Astrocyte of the hippocampus (primary cell): ENCODE results near the gene CSGALNACT2.
A peak's percentile ranks its signal among the peaks of the same experiment; 100 is the strongest.

Experiments used
- DNase-seq: peaks from one replicate; pipeline ENCODE4 v3.0.0; 2011; ENCODE audit warnings: low read depth, low spot score

The CSGALNACT2 gene

DNA sequence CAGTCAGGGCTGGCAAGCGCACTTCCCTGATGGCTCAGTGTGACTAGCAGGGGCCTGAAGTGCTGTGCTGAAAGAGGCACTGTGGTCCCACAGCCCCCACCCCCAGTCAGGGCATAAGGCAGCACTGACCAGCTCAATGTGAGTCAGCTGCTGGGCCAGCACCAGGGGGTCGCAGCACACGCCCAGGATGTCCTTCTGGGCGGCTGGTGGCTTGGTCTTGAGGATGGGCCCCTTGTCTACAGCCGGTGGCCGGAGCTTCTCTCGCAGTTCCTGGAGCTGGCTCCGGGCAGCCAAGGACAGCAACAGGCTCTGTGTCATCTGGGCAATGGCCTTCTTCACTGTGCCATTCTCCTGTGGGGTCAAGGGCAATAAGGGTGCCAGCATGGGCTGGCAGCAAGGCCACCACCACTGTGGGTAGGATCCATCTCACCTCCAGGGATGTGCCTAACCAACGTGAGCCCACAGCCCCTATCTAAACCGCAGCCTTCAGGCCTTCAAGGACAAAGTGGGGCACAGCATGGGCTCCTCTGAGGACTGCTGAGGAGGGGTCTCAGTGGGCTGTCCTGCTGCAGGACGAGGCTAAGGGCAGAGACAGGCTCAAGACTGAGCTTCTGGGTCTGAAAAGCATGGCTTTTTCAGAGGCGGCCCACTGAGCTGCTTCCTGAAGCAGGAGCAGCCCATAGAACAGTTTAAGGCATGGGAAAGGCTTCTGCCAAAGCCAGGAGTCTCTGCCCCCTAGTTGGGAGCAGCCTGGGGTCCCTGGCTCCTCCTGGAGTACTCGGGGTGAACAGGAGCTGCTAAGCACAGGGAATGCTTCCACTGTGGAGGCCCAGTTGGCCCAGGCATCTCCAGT lies 62.5 kb downstream of the CSGALNACT2 start:
- no peak for DNase-seq

DNA sequence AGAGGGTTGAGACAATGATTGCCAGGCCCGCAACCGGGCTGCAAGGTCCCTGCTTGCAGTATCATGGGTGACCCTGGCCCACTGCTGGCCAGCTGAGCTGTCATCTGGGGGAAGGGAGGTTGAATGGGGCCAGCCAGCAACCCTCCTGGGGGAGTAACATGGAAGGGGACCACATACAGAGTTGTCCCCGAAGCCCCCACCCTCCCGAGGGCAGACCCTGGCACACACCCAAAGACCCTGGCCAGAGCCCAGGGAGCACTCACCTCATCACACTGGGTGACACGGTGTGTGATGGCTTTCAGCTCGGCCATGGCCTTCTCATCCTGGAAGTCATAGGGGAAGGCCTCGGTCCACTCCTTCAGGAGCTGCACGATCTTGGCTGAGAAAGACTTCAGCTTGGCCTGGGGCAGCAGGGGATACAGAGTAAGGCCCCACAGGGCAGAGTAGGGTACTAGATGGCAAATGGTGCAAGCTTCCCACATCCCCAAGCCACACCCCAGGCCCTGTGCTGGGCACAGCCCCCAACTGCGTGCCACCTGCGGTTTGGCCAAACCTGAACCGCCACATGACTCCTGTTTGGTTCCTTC lies 63.4 kb downstream of the CSGALNACT2 start:
- no peak for DNase-seq

DNA sequence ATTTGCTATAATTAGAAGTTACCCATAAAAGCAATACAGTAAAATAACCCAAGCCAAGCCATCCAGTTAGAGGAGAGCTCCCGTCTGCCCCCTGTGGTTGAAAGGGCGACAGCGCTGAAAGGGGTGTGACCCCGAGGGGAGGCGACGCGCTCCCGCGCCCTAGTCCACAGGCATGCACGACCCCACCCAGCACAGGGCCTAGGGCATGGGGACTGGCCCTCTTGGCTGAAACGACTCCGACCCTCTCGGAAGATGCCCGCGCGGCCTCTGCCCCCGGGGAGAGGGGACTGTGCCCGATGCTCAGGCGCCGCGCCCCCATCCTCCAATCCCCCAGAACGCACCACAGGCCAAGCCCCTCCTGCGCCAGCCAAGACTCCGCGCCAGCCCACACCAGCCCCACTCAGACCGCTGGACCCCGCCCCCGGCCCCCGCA lies 64.0 kb downstream of the CSGALNACT2 start:
- DNase-seq: peak; percentile 44

DNA sequence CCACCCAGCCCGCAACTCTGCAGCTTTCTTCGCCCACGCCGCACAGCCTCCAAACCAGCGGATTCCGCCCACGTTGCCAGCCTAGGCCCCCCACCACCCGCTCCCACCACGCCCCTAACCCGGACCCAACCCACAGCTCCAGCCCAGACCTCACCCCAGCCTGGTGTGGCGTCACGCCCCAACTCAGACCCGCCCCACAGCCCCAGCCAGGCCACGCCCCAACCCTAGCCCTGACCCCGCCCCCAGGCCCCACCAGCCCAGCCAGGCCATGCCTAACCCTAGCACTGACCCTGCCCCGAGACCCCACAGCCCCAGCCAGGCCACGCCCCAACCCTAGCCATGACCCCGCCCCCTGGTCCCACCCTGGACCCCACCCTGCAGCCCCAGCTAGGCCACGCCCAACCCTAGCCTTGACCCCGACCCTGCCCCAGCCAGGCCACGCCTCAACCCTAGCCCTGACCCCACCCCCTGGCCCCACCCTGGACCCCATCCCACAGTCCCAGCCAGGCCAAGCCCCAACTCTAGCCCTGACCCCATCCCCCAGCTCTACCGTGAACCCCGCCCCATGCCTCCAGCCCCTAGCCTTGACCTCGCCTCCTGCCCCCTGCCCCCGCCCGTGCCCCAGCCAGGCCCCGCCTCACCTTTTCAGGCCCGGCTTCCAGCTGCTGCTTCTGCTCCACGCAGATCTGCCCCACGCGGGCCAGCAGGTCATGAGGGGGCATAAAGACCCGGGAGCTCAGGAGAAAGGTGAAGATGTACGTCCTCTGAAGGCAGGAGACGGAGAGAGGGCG lies 64.6 kb downstream of the CSGALNACT2 start:
- peak; percentile 31 for DNase-seq

- DNase-seq: no peak
These were observed 65.3 kb downstream of the CSGALNACT2 start for GRCh38 chr10:43203448-43204041.

DNA sequence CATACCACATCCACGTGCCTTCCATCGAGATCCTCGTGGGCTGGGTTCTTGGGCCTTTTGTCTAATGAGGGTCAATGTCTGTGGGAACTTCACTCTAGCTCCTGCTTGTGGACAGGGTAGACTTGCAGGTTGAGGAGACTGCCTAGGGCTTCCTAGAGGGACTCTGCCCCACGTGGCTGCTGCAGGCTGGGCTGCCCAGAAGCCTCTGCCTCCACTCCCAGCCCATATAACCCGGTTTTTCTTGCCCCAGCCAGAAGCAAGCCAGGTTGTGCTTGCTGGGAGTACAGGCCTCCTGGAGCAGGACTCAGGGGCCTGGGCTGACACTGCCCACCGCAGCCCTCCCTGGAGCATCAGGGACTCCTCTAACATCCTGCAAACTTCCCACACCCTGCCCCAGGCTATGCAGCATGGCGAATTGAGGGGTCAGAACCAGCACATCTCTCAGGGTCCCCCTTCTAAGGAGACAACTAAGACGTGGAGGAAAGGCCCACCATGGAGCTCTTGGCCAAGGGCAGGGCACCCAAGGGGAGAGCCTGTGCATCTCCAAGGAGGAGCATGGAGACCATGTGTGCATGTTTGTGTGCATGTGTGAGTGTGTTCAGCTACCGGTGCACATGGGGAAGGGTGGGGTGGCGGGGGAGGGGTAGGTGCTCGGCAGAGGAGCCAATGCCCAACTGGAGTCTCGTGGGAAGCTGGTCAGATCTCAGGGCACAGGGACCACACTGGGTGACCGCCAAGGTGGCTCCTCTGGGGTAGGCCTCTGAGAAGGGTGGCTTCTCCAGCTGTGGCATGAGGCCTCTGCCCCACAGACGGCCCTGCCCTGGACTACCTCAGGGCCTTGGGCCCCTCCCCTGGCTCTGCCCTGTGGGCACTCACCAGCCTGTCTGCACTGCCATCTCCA lies 66.0 kb downstream of the CSGALNACT2 start:
- DNase-seq: no peak

DNA sequence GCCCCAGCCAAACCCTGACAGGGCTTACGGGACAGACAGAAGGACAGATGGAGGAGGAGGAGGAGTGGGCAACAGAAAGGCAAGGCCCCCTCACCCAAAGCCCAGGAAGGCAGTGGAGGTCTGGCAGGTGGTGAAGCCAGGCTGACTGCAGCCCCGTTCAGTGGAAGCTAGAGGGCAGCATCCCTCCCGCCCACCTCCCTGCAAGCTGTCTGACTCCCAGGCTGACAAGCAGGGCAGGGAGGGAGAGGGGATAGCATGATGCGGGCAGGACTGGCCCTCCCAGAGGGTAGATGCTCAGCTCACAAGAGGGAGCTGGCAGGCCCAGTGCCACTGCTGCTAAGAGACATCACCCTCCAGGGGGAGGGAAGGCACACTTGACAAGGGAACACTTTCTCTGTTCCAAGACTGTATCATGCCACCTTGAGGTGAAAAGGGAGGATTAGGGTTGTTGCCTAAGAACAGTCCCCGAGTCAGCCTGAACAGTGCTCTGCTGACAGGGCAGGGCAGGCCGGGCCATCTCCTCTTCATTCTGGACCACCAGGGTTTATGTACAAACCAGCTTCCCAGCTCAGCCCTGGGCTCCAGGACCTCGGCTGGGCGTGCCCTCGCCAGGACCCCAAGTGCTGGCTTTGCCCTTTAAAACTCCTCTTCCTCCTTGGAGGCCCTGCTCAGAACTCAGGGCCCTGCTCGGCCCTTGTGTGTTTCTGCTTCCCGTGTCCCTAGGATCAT lies 66.9 kb downstream of the CSGALNACT2 start:
- peak; percentile 82 for DNase-seq

GRCh38 chr10:43205681-43206390 lies 67.6 kb downstream of the CSGALNACT2 start:
- no peak for DNase-seq

- DNase-seq: no peak
These were observed 68.4 kb downstream of the CSGALNACT2 start for GRCh38 chr10:43206391-43207235.

GRCh38 chr10:43208147-43209073 lies 70.2 kb downstream of the CSGALNACT2 start:
- no peak for DNase-seq

GRCh38 chr10:43209074-43209455 lies 70.8 kb downstream of the CSGALNACT2 start:
- DNase-seq: no peak

GRCh38 chr10:43209651-43210141 lies 71.5 kb downstream of the CSGALNACT2 start:
- no peak for DNase-seq

GRCh38 chr10:43210556-43210955 lies 72.3 kb downstream of the CSGALNACT2 start:
- DNase-seq: no peak

DNA sequence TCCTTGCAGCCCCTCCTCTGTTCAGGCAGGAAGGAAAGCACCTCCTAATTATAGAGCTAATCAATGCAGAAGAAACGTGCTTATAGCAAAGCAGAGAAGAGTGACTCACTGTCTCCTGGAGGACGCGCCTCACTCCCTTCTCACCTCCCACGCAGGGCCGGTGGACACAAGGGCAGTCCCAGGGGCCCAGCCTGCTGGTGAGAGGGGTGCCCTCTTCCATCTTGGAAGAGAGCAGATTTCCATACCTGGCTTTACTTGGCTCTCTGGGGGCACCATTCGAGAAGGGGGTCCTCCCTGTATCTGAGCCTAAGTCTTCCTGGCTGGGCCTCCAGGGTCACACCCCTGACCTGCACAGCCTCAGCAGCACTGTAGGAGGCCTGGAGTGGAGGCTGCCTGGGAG lies 72.8 kb downstream of the CSGALNACT2 start:
- peak; percentile 34 for DNase-seq

- no peak for DNase-seq
These were observed 73.3 kb downstream of the CSGALNACT2 start for GRCh38 chr10:43211431-43212042.

DNA sequence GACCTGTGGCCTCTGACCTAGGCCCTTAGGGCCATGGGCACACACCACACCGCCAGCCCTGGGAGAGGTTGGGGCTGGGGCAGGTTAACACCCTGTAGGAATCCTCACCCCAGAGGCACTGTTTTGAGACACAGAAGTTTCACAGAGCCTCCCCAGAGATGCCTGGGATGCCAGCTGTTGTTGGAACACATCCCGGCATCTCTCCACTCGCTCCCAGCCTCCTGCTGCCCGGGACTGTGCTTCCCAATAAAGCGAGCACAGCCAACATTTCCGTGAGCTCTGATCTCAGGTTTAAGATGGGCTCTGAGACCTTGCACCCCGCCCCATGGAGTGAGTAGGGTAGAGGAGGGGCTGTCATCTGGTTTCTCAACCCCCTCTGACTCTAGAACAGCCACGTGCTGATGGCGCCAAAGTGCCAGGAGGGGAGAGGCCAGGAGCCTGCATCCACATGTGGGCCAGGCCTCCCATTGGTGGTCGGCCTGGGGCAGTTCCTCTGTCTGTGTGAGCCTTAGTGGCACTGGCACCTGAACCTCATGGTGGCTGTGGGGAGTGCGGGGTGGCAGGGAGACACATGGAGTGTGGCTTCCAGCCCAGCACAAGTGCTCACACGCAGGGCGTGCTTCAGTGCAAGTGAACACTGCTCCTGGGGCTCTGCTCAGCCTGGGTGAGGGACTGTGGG lies 73.9 kb downstream of the CSGALNACT2 start:
- peak; percentile 57 for DNase-seq
